ENCODE results near the gene WEE2.
A peak's percentile ranks its signal among the peaks of the same experiment; 100 is the strongest.

Gene WEE2

DNA sequence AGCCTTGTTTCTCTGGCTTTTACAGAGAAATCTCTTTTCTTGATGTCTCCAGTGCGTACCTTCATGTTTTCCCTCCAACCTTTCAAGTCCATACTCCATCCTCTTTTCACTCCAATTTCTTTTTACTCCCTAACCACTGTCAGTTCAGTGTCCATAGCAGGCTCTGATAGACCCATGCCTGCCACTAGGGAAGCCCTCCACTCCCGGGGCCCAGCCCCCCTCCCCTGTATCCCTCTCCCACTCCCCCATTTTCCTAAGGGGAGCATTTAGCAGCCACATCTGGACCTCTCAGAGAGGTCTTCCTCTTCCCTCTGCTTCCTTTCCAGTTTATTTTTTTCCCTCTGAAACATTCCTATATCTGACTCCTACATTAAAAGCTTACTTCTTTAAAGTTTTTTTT is 39.3 kb upstream of the WEE2 start:
- no peak for TF ChIP-seq CTCF (IDR thresholded peaks at IDR 0.05)

DNA sequence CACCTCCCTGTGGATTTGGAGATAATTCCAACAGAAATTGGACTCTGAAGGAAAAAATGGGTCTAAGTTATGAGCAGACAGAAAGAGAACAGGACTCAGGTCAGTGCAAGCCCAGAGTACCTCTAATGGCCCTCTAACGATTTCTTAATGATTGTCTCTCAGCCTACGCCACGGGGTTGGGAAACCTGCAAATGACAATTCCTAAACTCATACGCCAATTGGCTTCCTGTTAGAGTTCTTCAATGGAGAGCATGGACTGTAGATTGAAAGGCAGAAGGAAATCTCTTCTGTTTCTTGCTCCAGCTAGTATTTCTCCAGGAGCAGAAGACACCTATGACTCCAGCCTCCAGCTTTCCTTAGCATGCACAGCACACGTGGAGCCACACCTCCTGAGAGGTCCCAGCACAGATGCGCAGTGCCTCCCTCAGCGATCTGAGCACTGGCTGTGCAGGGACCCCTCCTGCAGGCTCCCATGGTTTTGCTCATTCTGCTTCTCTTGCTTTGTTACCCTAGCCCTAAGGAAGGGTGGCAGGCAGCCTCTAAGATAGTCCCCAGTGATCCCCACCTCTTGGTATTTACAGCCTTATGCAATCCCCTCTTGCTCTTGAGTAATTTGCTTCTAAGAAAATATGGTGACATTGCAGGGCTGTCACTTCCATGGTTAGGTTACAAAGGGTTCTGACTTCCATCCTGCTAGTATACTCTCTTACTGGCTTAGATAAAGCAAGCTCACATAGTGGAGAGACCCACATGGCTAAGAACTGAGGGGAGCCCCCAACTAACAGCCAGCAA is 36.3 kb upstream of the WEE2 start:
- no peak for TF ChIP-seq CTCF (IDR thresholded peaks at IDR 0.05)

DNA sequence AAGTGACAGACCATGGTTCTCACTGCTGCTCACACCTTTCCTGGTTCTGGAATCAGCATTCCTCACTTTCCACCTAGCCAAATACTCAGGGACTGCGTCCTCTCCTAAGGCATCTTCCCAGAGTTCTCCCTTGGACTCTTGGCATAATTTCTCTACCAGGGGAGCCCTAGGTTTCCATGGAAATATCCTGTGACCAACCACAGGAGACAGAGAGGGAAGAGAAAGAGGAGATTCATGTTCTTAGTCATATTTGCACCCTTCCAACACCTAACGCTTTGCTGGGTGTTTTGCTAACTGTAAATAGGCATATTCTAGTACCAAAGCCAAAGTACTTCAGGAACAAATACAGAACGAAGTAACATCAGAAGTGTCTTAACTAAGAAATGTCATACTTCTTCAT is 34.8 kb upstream of the WEE2 start:
- TF ChIP-seq CTCF (IDR thresholded peaks at IDR 0.05) = no peak

- TF ChIP-seq CTCF (IDR thresholded peaks at IDR 0.05) = no peak
Measured at GRCh38 chr7:141674171-141674671, 33.9 kb upstream of the WEE2 start.

DNA sequence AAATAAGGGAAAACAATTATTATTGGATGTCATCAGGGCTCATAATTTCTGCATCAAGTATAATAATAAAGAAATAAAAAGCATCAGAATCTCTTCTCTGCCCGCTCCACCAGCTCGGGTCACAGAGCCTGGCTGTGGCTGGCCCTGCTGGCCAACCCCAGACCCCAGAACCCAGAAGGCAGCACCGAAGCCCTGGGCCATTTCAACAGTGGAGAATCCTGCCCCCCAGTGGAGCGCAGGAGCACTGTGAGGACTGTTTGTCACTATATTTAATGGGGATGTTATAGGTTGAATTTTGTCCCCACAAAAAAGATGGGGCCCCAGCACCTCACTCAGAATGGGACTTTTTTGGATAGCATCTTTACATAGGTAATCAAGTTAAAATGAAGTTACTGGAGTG is 33.5 kb upstream of the WEE2 start:
- TF ChIP-seq CTCF (IDR thresholded peaks at IDR 0.05) = peak; percentile 39

GRCh38 chr7:141675436-141676215 is 32.5 kb upstream of the WEE2 start:
- TF ChIP-seq CTCF (IDR thresholded peaks at IDR 0.05) = no peak

DNA sequence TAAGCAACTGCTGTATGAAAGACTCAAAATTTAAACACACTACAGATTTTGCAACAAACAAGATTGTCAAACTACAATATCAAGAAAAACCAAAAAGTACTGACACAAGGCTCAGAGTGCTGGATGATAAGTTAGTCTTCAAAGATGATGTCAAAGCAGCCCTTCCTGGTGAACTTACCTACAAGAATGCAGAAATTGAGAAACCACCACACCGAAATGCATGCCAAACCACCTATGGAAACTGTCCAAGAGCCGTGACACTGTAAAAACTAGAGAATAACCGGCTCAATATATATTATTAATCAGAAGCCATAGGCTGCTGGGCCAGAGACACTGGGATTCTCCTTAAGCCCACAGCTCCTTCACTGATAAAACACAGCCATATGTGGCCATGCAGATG is 31.5 kb upstream of the WEE2 start:
- no peak for TF ChIP-seq CTCF (IDR thresholded peaks at IDR 0.05)
